PC-9 (cell line): ENCODE measurements around the gene CD83. TPM values are rescaled to one million over a fixed set of nuclear protein-coding genes. Genes with fewer than 3 reads are reported as not detected.

ENCODE experiments used
- BruUV-seq: library from RNA; stranded (reverse); fragments of 400-500 nt; replicated peaks from 2 replicates; lab custom pipeline; 2021; lab: Mats Ljungman, UMichigan
- CTCF ChIA-PET: fragments of 300-600 bp; sonication (Branson Sonifier 250); formaldehyde crosslinking; loops from one replicate; lab custom pipeline; 2022; ENCODE audit warnings: antibody characterized with exemption; lab: Charles Lee
- POLR2A ChIA-PET: fragments of 300-600 bp; sonication (Branson Sonifier 250); formaldehyde crosslinking; loops from one replicate; lab custom pipeline; 2022; ENCODE audit warnings: antibody characterized with exemption; ENCODE audit not compliant: unreplicated experiment; lab: Charles Lee
- DNase-seq, 2 experiments: peaks; one replicate each; pipeline versions ENCODE4 v3.0.0 to v3.0.0-alpha.2; 2015 to 2022; ENCODE audit warnings: mixed read lengths in 1 of 2
- H2AFZ ChIP-seq: fragments of 200-600 bp; sonication (generic); 2 replicates; pipeline ENCODE4 v1.8.1; 2017; ENCODE audit warnings: antibody characterized with exemption
- H3F3A ChIP-seq: fragments of 200-600 bp; sonication (generic); 2 replicates; pipeline ENCODE4 v1.8.1; 2017; ENCODE audit warnings: antibody characterized with exemption, mild to moderate bottlenecking, low read depth; ENCODE audit not compliant: insufficient read depth
- H3K27ac ChIP-seq: fragments of 200-600 bp; sonication (generic); 2 replicates; pipeline ENCODE4 v1.6.1; 2016; ENCODE audit warnings: mixed run types
- H3K27me3 ChIP-seq: fragments of 200-600 bp; sonication (generic); 2 replicates; pipeline ENCODE4 v1.6.1; 2016; ENCODE audit warnings: low read depth, mixed run types; ENCODE audit not compliant: insufficient read depth
- H3K36me3 ChIP-seq: fragments of 200-600 bp; sonication (generic); 2 replicates; pipeline ENCODE4 v1.6.1; 2016; ENCODE audit warnings: low read depth, mixed run types
- H3K4me1 ChIP-seq: fragments of 200-600 bp; sonication (generic); replicated peaks from 2 replicates; pipeline ENCODE4 v1.6.1; 2016; ENCODE audit warnings: mixed run types; ENCODE audit not compliant: insufficient read depth
- H3K4me2 ChIP-seq: fragments of 200-600 bp; sonication (generic); 2 replicates; pipeline ENCODE4 v1.6.1; 2017; ENCODE audit warnings: mixed run types
- H3K4me3 ChIP-seq: fragments of 200-600 bp; sonication (generic); 2 replicates; pipeline ENCODE4 v1.6.1; 2016; ENCODE audit warnings: mixed run types
- H3K79me2 ChIP-seq: fragments of 200-600 bp; sonication (generic); 2 replicates; pipeline ENCODE4 v1.6.1; 2017; ENCODE audit warnings: low read depth, mixed run types
- H3K9me2 ChIP-seq: fragments of 200-600 bp; sonication (generic); 2 replicates; pipeline ENCODE4 v1.8.1; 2017; ENCODE audit warnings: mild to moderate bottlenecking; ENCODE audit not compliant: insufficient read depth
- H3K9me3 ChIP-seq: fragments of 200-600 bp; sonication (generic); 2 replicates; pipeline ENCODE4 v1.8.1; 2016; ENCODE audit warnings: low read depth; ENCODE audit not compliant: insufficient read depth
- H4K20me1 ChIP-seq: fragments of 200-600 bp; sonication (generic); 2 replicates; pipeline ENCODE4 v1.8.1; 2017; ENCODE audit not compliant: insufficient read depth
- CTCF ChIP-seq: fragments of 200-600 bp; sonication (generic); conservative IDR thresholded peaks from 2 replicates; pipeline ENCODE4 v1.6.1; 2017; ENCODE audit warnings: mixed run types, antibody characterized with exemption, mild to moderate bottlenecking, moderate library complexity
- EZH2 ChIP-seq: fragments of 200-600 bp; sonication (generic); IDR thresholded peaks from 2 replicates; pipeline ENCODE4 v1.8.0; 2017; ENCODE audit warnings: antibody characterized with exemption, low read depth
- intact Hi-C: fragments of 100-400 bp; cut with micrococcal nuclease; formaldehyde crosslinking; loops from one replicate; pipeline ENCODE4 v1.10.0; 2022; ENCODE audit not compliant: unreplicated experiment
- total RNA-seq: library from RNA; stranded (reverse); gene quantifications from 2 replicates; pipeline ENCODE4 v1.2.3, GENCODE V29; 2021

The CD83 gene
- total RNA-seq, 1 experiment from 2014 or later, result 3.6 TPM

DNA sequence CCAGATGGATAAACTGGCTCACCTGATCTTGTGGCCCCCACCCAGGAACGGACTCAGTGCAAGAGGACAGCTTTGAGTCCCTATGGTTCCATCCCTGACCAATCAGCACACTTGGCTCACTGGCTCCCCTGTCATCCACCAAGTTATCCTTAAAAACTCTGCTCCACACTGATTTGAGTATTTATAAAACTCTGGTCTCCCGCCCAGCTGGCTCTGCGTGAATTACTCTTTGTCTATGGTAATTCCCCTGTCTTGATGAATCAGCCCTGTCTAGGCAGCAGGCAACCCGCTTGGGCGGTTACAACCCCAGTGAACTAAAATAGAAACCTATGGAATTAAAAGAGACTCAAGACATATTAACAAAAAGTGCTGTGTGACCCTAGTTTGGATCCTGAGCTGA is 38.1 kb upstream of the CD83 start:
- Histone ChIP-seq H4K20me1 (no peaks in the 10 kb centered on the region), H3K9me2 (no peaks in the 10 kb centered on the region), H3K79me2 (no peaks in the 10 kb centered on the region), H3K9me3 (no peaks in the 10 kb centered on the region), H3K27me3 (no peaks in the 10 kb centered on the region), H3K4me2 (no peak overlapping the region), H3K4me3 (no peak overlapping the region), H3F3A (no peaks in the 10 kb centered on the region), H3K4me1 (no peaks in the 10 kb centered on the region; the same call in 1 of the 2 replicates), H2AFZ (no peak overlapping the region), H3K36me3 (no peaks in the 10 kb centered on the region), H3K27ac (no peak overlapping the region)
- intact Hi-C loops, result no loop called here
- CTCF ChIA-PET, result interaction anchor here (0.8 kb wide), 1 partner anchor 13 kb away, joined by 7 read pairs; no protein-coding TSS in a partner anchor
- no peak for DNase-seq
- POLR2A ChIA-PET, result no interaction called here
- TF ChIP-seq EZH2 (no peak), CTCF (no peak)
- no TSS peak for BruUV-seq

DNA sequence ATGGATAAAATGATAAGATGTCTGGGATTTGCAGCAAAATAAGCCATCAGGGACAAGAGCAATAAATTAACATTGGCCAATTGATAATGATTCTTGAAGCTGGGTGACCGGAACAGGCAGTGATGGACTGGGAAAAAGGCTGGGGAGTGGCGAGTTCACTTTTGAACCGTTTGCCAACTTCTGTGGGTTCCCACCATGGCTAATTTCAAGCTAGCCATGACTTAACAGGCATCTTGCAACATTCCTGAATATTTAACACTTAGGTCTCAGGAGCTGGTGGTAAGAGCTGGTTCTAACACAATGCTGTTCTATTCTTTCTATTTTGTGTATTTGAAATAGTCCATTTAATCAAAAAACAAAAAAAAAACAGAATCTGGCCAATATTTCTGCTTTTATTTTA is 37.6 kb upstream of the CD83 start:
- intact Hi-C loops, result no loop called here
- TF ChIP-seq CTCF (no peak), EZH2 (no peak)
- no peaks in the 10 kb centered on the region for H3K79me2 ChIP-seq
- H4K20me1 ChIP-seq, result no peaks in the 10 kb centered on the region
- POLR2A ChIA-PET, result no interaction called here
- H3F3A ChIP-seq, result no peaks in the 10 kb centered on the region
- no peaks in the 10 kb centered on the region for H3K9me2 ChIP-seq
- H3K4me2 ChIP-seq, result no peak overlapping the region
- CTCF ChIA-PET, result no interaction called here
- H3K9me3 ChIP-seq, result no peaks in the 10 kb centered on the region
- H3K27me3 ChIP-seq, result no peaks in the 10 kb centered on the region
- DNase-seq, result no peak
- BruUV-seq, result no TSS peak
- H3K36me3 ChIP-seq, result no peaks in the 10 kb centered on the region
- H3K27ac ChIP-seq, result no peak overlapping the region
- H3K4me3 ChIP-seq, result no peak overlapping the region
- no peaks in the 10 kb centered on the region; the same call in 1 of the 2 replicates for H3K4me1 ChIP-seq
- H2AFZ ChIP-seq, result no peak overlapping the region

DNA sequence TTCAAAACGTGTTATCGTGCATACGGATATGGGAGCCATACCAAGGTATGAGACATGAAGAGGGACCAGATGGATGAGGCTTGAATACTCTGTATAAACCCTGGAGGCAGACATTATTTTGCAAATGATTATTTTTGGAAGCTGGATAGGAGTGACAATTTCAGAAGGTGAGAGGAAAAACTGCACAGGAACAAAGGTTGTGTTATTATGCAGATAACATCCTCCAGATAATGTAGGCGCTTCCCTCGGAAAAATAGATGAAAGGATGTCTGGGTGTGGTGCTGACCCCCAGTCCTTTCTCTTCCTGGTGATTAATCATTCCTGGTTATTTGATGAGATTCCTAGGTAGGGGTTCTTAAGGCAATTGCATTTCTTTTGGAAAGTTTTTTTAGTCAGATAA is 36.4 kb upstream of the CD83 start:
- no peaks in the 10 kb centered on the region for H3K9me3 ChIP-seq
- DNase-seq, result no peak
- no peak overlapping the region for H3K4me2 ChIP-seq
- no peaks in the 10 kb centered on the region for H3K9me2 ChIP-seq
- intact Hi-C loops, result no loop called here
- H4K20me1 ChIP-seq, result no peaks in the 10 kb centered on the region
- no peaks in the 10 kb centered on the region for H3K27me3 ChIP-seq
- no peak for TF ChIP-seq EZH2
- no peak for TF ChIP-seq CTCF
- CTCF ChIA-PET, result no interaction called here
- BruUV-seq, result no TSS peak
- H3K4me3 ChIP-seq, result no peak overlapping the region
- no peak overlapping the region for H2AFZ ChIP-seq
- H3K36me3 ChIP-seq, result no peaks in the 10 kb centered on the region
- no peak overlapping the region for H3K27ac ChIP-seq
- H3K4me1 ChIP-seq, result no peaks in the 10 kb centered on the region
- H3K79me2 ChIP-seq, result no peaks in the 10 kb centered on the region
- POLR2A ChIA-PET, result no interaction called here
- H3F3A ChIP-seq, result no peaks in the 10 kb centered on the region
